HCT116 (cell line): Measurements from ENCODE around the gene ELOVL3.

Experiments
- SIN3A ChIP-seq: IDR thresholded peaks from 2 replicates; pipeline ENCODE4 v1.6.1; 2012; ENCODE audit warnings: low read depth
- SP1 ChIP-seq: IDR thresholded peaks from 2 replicates; pipeline ENCODE4 v1.6.1; 2012; ENCODE audit warnings: low read depth
- ZNF274 ChIP-seq: fragments of 200-500 bp; sonication (Bioruptor generic); IDR thresholded peaks from 2 replicates; pipeline ENCODE4 v1.6.1; 2014; ENCODE audit warnings: mild to moderate bottlenecking, low read depth, low read length, inconsistent platforms

GRCh38 chr10:102230861-102231356 lies 4.8 kb downstream of the ELOVL3 start:
- TF ChIP-seq SIN3A (no peak), ZNF274 (no peak), SP1 (no peak)
